Measurements from ENCODE around the gene PPM1B. TPM values are rescaled to one million over a fixed set of nuclear protein-coding genes. Genes with fewer than 3 reads are reported as not detected.

PPM1B gene
- total and polyA plus RNA-seq, 2 donors (not counting 1 experiment from before 2014, with no cell fraction given), result 15.3 to 81.4 TPM

GRCh38 chr2:44210362-44210761 lies 41.7 kb downstream of the PPM1B start:
- ATAC-seq (ENCODE audit: low read depth) (no peak), DNase-seq (no peak)
- no peak for TF ChIP-seq CTCF (IDR thresholded peaks at IDR 0.05)
- H3K4me3 Mint-ChIP-seq, result no peak overlapping the region
- H3K4me1 Mint-ChIP-seq, result no peaks in the 10 kb centered on the region
- peaks cover 15 to 33% of the 10 kb centered on the region in 2 experiments for H3K36me3 ChIP-seq (replicated peaks in 1 of 2; ENCODE audit: control extremely low read depth in 1 of 2, control insufficient read depth in 1 of 2, extremely low read depth in 1 of 2, insufficient read depth in 2 of 2, low read length in 1 of 2)
- no CpG with 5 or more reads among the region's 2 CpGs for WGBS (ENCODE audit: insufficient coverage)
- no peak overlapping the region for H2AFZ ChIP-seq (ENCODE audit: insufficient read depth, low read depth, low read length, poor library complexity, severe bottlenecking)
- peaks cover 74% of the 10 kb centered on the region for H3K79me2 ChIP-seq (ENCODE audit: control insufficient read depth, insufficient read depth, low read length)
- no peaks in the 10 kb centered on the region for H3K27me3 ChIP-seq (replicated peaks in 1 of 4; ENCODE audit: control extremely low read depth in 1 of 4, control insufficient read depth in 3 of 4, insufficient read depth in 4 of 4, low read length in 3 of 4)
- no peaks in the 10 kb centered on the region for H3K4me1 ChIP-seq (ENCODE audit: control insufficient read depth in 2 of 2, insufficient read depth in 2 of 2, low read length in 2 of 2)
- ChIA-PET CTCF (interaction anchor here (0.7 kb wide), 1 partner anchor 12 kb away, joined by 5 read pairs; no protein-coding TSS in a partner anchor), POLR2A (interaction anchor here (0.7 kb wide), 1 partner anchor 37 kb away, joined by 4 read pairs; no protein-coding TSS in a partner anchor)
- H3K4me2 ChIP-seq (replicated peaks; ENCODE audit: low read depth, low read length, poor library complexity, severe bottlenecking), result no peak overlapping the region
- peaks cover 52% of the 10 kb centered on the region for H4K20me1 ChIP-seq (ENCODE audit: control insufficient read depth, insufficient read depth, low read length, poor library complexity, severe bottlenecking)
- no peak overlapping the region for H3K9ac ChIP-seq (ENCODE audit: low read length)
- H3K27ac Mint-ChIP-seq, result no peak overlapping the region
- H3K4me3 ChIP-seq (ENCODE audit: control extremely low read depth in 1 of 5, extremely low read depth in 1 of 5, insufficient read depth in 1 of 5, low read depth in 2 of 5, low read length in 4 of 5), result no peak overlapping the region
- no peaks in the 10 kb centered on the region for H3K27me3 Mint-ChIP-seq
- H3K27ac ChIP-seq (ENCODE audit: low read length in 2 of 2), result no peak overlapping the region
- H3K9me3 Mint-ChIP-seq (ENCODE audit: insufficient read depth), result no peaks in the 10 kb centered on the region
- intact Hi-C loops (cut with micrococcal nuclease), result no loop called here
- H3K9me3 ChIP-seq (ENCODE audit: control extremely low read depth in 1 of 3, control insufficient read depth in 2 of 3, insufficient read depth in 1 of 3, low read length in 2 of 3), result peaks cover 0 to 11% (median 0%) of the 10 kb centered on the region in 3 donors

DNA sequence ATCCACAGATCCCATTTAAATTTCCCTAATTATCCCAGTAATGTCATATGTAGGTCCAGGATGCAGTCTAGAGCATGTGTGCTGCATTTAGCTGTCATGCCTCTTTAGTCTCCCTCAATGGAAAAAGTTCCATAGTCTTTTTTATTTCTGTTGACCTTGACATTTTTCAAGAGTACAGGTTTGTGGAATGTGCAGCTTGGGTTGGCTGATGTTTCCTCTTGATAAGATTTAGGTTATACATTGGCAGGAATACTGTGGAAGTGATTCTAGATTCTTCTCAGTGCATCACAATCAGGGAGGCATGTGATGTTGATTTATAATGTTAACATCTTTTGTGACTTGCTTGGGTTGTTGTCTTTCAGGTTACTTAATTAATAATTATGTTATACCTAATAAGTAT lies 42.5 kb downstream of the PPM1B start:
- no peak for DNase-seq
- Histone ChIP-seq H3K9me3 (ENCODE audit: control extremely low read depth in 1 of 3, control insufficient read depth in 2 of 3, insufficient read depth in 1 of 3, low read length in 2 of 3) (peaks cover 0 to 11% (median 0%) of the 10 kb centered on the region in 3 donors), H2AFZ (ENCODE audit: insufficient read depth, low read depth, low read length, poor library complexity, severe bottlenecking) (no peak overlapping the region), H3K4me3 (ENCODE audit: control extremely low read depth in 1 of 5, extremely low read depth in 1 of 5, insufficient read depth in 1 of 5, low read depth in 2 of 5, low read length in 4 of 5) (no peak overlapping the region), H3K27ac (ENCODE audit: low read length in 2 of 2) (no peak overlapping the region), H3K4me2 (replicated peaks; ENCODE audit: low read depth, low read length, poor library complexity, severe bottlenecking) (no peak overlapping the region), H3K4me1 (ENCODE audit: control insufficient read depth in 2 of 2, insufficient read depth in 2 of 2, low read length in 2 of 2) (no peaks in the 10 kb centered on the region), H3K36me3 (replicated peaks in 1 of 2; ENCODE audit: control extremely low read depth in 1 of 2, control insufficient read depth in 1 of 2, extremely low read depth in 1 of 2, insufficient read depth in 2 of 2, low read length in 1 of 2) (peaks cover 18 to 33% of the 10 kb centered on the region in 2 experiments), H3K27me3 (replicated peaks in 1 of 4; ENCODE audit: control extremely low read depth in 1 of 4, control insufficient read depth in 3 of 4, insufficient read depth in 4 of 4, low read length in 3 of 4) (no peaks in the 10 kb centered on the region), H3K9ac (ENCODE audit: low read length) (no peak overlapping the region), H4K20me1 (ENCODE audit: control insufficient read depth, insufficient read depth, low read length, poor library complexity, severe bottlenecking) (peaks cover 56% of the 10 kb centered on the region), H3K79me2 (ENCODE audit: control insufficient read depth, insufficient read depth, low read length) (peaks cover 74% of the 10 kb centered on the region)
- H3K4me3 Mint-ChIP-seq, result no peak overlapping the region
- intact Hi-C loops (cut with micrococcal nuclease), result no loop called here
- TF ChIP-seq CTCF (IDR thresholded peaks at IDR 0.05), result no peak
- TF ChIP-seq EZH2 (IDR thresholded peaks at IDR 0.05; ENCODE audit: borderline replicate concordance, insufficient read depth, low read depth, low read length, poor library complexity, severe bottlenecking), result no peak
- H3K9me3 Mint-ChIP-seq (ENCODE audit: insufficient read depth), result no peaks in the 10 kb centered on the region
- POLR2A ChIA-PET, result no interaction called here
- CTCF ChIA-PET, result no interaction called here
- no peak overlapping the region for H3K27ac Mint-ChIP-seq
- H3K27me3 Mint-ChIP-seq, result no peaks in the 10 kb centered on the region
- H3K4me1 Mint-ChIP-seq, result no peaks in the 10 kb centered on the region
- ATAC-seq (ENCODE audit: low read depth), result no peak
